GM12875 (cell line): ENCODE measurements around the gene MME.
"Not testable (repeated sequence)": the region's sequence is repeated elsewhere in the genome, so short reads cannot be mapped to it uniquely, and the experiment has no call there.

Source experiments
- H3K4me3 ChIP-seq: one replicate; pipeline ENCODE4 v1.5.1; 2011; ENCODE audit warnings: low read depth, low read length, control low read depth
- TF ChIP-seq, protein P1 (sequence below): IDR thresholded peaks from 2 replicates; pipeline ENCODE4 v1.5.1; 2011; ENCODE audit warnings: low read depth, mild to moderate bottlenecking, control low read depth, inconsistent platforms, low read length, moderate library complexity, borderline replicate concordance; ENCODE audit not compliant: insufficient read depth

Gene MME

GRCh38 chr3:155202626-155203025 lies 122.5 kb downstream of the MME start:
- H3K4me3 ChIP-seq: no peak overlapping the region
- TF ChIP-seq, protein P1, sequence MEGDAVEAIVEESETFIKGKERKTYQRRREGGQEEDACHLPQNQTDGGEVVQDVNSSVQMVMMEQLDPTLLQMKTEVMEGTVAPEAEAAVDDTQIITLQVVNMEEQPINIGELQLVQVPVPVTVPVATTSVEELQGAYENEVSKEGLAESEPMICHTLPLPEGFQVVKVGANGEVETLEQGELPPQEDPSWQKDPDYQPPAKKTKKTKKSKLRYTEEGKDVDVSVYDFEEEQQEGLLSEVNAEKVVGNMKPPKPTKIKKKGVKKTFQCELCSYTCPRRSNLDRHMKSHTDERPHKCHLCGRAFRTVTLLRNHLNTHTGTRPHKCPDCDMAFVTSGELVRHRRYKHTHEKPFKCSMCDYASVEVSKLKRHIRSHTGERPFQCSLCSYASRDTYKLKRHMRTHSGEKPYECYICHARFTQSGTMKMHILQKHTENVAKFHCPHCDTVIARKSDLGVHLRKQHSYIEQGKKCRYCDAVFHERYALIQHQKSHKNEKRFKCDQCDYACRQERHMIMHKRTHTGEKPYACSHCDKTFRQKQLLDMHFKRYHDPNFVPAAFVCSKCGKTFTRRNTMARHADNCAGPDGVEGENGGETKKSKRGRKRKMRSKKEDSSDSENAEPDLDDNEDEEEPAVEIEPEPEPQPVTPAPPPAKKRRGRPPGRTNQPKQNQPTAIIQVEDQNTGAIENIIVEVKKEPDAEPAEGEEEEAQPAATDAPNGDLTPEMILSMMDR: no peak

DNA sequence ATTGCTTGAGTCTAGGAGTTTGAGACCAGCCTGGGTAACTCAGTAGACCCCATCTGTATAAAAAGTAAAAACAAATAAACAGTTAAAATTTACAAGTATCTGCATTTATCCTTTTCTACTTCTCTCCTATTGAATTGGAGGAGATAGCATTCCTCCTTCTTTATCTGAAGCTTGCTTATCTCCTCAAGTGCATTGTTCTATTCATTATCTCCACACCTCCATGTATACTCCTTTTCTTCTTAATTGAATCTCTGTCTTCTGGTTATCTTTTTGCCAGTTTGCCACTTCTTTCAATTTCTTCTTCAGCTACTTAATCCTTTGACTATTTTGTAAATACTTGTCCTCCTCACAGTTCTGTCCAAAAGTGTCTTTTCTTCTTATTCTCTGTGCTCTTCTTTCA lies 124.7 kb downstream of the MME start:
- no peak overlapping the region for H3K4me3 ChIP-seq
- TF ChIP-seq, protein P1: no peak

DNA sequence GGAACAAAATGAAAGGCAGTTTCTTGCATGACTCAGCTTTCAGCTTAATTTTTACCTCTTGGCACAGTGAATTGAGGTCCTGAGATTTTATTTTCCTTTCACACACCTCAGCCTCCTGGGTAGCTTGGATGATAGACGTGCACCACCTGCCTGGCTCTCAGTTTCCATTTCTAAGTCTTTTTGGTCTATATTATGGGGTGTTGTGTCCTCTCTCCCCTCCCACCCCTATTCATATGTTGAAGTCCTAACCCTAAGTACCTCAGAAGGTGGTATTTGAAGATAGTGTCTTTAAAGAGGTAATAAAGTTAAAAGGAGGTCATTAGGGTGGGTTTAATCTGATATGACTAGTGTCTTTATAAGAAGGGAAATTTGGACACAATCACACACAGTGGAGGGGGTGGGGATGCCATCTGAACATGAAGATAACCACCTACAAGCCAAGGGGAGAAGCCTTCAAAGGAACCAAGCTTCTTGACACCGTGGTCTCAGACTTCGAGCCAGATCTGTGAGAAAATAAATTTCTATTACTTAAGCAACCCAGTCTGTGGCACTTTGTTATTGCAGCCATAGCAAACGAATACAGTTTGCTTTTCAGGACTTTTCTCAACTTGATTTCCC lies 128.2 kb downstream of the MME start:
- H3K4me3 ChIP-seq: no peak overlapping the region
- TF ChIP-seq, protein P1: no peak

DNA sequence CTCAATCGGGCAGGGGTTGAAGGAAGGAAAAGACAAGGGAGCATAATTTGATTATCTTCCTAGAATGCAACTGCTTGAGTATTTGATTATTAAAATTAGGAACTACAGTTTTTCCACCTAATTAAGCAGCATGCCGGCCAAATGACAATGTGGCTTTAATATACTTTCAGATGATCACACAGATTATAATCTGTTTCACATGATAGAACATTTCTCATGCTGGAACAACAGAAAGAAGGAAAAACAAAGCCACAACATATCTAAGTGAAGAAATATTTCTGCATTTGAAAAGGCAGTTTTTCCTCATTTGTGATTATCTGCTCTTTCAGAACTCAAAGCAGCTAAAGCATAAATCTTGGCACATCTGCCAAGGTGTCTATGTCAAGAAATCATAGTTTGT lies 130.6 kb downstream of the MME start:
- no peak overlapping the region for H3K4me3 ChIP-seq
- TF ChIP-seq, protein P1: no peak

DNA sequence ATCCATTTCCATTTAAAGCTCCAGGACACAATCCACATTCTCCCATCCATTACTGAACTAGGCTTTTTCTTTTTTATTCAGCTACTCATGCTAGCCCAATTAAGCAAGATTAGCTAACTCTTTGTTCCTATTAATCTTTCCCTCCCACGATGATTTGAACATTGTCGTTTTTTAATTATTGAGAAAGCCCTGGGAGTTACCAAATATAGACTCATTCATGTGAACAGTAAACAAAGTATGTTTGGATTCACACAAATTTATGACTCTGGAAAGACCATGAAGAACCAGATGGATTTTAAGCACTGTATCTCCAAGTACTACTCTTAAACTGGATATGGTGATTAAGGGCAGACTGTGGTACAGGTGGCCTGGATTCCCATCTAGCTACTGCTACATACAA lies 131.1 kb downstream of the MME start:
- TF ChIP-seq, protein P1: no peak
- no peak overlapping the region for H3K4me3 ChIP-seq

DNA sequence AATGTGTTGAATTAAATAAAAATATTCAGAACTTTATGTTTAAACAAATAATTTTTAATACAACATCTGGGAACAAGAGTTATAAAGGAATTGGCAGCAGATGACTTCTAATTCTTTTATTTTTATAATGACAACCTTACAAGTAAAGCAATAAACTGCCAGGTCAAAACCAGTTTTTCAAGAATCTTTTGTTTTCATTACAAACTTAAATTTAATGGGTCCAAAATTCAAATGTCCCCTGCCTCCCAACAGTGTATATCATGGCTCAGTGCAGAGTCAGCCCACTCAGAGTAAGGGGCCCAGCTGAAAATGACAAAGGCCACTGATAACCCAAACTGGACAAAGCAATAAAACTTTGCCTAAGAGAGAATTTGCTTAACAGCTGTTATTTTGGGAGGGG lies 131.8 kb downstream of the MME start:
- H3K4me3 ChIP-seq: no peak overlapping the region
- TF ChIP-seq, protein P1: no peak

GRCh38 chr3:155216007-155216406 lies 135.9 kb downstream of the MME start:
- not testable (repeated sequence) for H3K4me3 ChIP-seq

- TF ChIP-seq, protein P1: no peak
- no peak overlapping the region for H3K4me3 ChIP-seq
Observed at GRCh38 chr3:155217591-155217990, 137.5 kb downstream of the MME start.
